ENCODE data around the gene SUCLA2. TPM values are rescaled to one million over a fixed set of nuclear protein-coding genes. Genes with fewer than 3 reads are reported as not detected.

Gene SUCLA2
- total RNA-seq, 1 donor from 2014 or later, result 34.9 TPM

GRCh38 chr13:47962237-47962636, 38.8 kb downstream of the SUCLA2 start:
- Histone ChIP-seq H3K36me3 (peaks cover 55% of the 10 kb centered on the region), H3K4me3 (no peak overlapping the region), H3K9me3 (peaks cover under 1% of the 10 kb centered on the region), H3K4me1 (no peaks in the 10 kb centered on the region), H3K27me3 (no peaks in the 10 kb centered on the region), H3K27ac (no peak overlapping the region)
- intact Hi-C loops (cut with DNase I), result no loop called here
- no peak for DNase-seq
- no peak for ATAC-seq
- TF ChIP-seq CTCF (IDR thresholded peaks at IDR 0.05), result no peak

DNA sequence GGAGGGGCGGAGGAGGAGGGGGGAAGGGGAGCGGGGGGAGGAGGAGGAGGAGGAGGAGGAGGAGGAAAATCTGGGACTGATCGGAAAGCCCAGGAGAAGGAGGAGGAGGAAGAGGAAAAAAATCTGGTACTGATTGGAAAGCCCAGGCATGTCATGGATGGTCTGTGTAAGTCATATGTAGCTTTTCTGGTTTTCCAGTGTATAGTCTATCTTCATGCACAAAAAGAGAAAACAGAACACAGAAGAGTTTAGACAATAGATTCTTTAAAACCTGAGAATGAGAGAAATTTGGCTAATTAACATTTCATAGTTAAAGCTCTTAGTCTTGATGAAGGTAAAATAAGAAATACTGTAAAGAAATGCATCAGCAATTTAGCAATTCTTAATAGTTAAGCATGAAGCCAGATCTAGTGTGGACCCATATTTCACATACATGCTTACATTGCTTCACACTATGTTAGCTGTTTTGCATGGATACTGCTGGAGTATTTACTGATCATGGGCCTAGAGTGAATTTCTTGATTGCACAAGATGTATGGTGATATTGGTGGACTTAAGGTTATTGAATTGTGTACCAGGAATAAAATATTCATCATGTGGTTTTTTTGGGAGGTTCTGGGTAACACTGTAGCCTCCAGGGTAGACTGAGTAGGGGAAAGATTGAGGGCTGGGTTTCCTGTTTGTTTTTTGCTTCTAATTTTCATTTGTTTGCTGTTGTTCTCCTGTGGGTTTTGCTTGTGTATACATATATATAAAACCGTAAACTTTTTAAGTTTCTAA, 41.4 kb downstream of the SUCLA2 start:
- peaks cover 4% of the 10 kb centered on the region for H3K9me3 ChIP-seq
- no peaks in the 10 kb centered on the region for H3K4me1 ChIP-seq
- H3K36me3 ChIP-seq, result peaks cover 32% of the 10 kb centered on the region
- no peaks in the 10 kb centered on the region for H3K27me3 ChIP-seq
- no peak for ATAC-seq
- no peak for TF ChIP-seq CTCF (IDR thresholded peaks at IDR 0.05)
- H3K4me3 ChIP-seq, result no peak overlapping the region
- H3K27ac ChIP-seq, result no peak overlapping the region
- intact Hi-C loops (cut with DNase I), result no loop called here
- no peak for DNase-seq

DNA sequence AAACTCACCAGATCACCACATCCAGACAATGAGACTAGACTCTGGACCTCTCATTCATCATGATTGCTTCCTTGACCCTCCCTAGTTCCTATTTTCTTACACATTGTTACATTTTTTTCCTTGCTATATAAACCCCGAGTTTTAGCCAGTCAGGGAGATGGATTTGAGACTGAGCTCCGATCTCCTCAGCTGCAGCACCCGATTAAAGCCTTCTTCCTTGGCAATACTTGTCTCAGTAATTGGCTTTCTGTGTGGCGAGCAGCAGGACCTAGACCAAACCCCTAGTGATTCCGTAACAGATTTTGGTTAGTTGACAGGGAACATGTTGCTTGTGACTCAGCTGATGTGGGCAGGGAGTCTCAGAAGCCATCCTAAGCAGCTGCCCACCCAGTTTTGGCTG, 44.0 kb downstream of the SUCLA2 start:
- Histone ChIP-seq H3K4me3 (no peak overlapping the region), H3K4me1 (no peaks in the 10 kb centered on the region), H3K27me3 (no peaks in the 10 kb centered on the region), H3K36me3 (peaks cover 42% of the 10 kb centered on the region), H3K9me3 (peaks cover 4% of the 10 kb centered on the region), H3K27ac (no peak overlapping the region)
- no peak for TF ChIP-seq CTCF (IDR thresholded peaks at IDR 0.05)
- intact Hi-C loops (cut with DNase I), result no loop called here
- DNase-seq (no peak), ATAC-seq (no peak)

DNA sequence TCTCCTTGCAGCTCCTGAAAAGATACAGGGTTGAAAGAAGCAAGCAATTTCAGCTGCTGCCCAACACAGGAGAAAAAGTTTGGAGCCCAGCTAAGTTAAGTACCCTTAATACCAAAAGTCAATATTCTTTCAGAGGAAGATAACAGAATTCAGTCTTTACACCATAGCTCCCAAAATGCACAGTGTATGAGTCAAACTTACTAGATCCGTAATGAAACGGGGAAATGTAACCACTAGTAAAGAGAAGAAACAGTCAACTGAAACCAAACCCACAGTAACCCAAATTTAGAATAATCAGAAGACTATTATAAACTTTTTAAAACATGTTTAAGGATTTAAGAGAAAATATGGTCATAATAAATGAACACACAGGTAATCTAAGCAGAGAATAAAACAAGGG, 45.2 kb downstream of the SUCLA2 start:
- Histone ChIP-seq H3K4me1 (no peaks in the 10 kb centered on the region), H3K27ac (no peak overlapping the region), H3K9me3 (peaks cover 4% of the 10 kb centered on the region), H3K4me3 (no peak overlapping the region), H3K36me3 (peaks cover 34% of the 10 kb centered on the region), H3K27me3 (no peaks in the 10 kb centered on the region)
- ATAC-seq (no peak), DNase-seq (no peak)
- no peak for TF ChIP-seq CTCF (IDR thresholded peaks at IDR 0.05)
- intact Hi-C loops (cut with DNase I), result no loop called here

DNA sequence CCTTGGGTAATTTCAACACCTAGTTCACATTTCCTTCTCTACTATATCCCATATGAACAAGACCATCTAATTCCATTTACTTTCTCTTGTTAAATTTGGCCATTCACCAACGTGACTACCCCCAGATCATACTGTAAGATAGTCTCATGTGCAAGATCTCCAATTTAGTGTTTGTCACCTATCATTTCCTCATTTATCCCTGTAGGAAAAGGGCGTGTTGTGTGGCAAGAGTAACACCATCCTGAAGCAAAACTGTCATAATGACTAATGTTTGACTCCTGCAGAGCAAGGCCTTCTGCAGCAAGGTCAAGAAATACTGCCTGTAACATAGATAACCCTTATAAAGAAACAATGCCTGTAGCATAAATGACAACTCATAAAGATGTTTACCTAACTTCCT, 51.3 kb downstream of the SUCLA2 start:
- no peak for DNase-seq
- no peaks in the 10 kb centered on the region for H3K9me3 ChIP-seq
- intact Hi-C loops (cut with DNase I), result no loop called here
- H3K4me3 ChIP-seq, result no peak overlapping the region
- H3K27me3 ChIP-seq, result no peaks in the 10 kb centered on the region
- ATAC-seq, result no peak
- H3K4me1 ChIP-seq, result no peaks in the 10 kb centered on the region
- no peak for TF ChIP-seq CTCF (IDR thresholded peaks at IDR 0.05)
- peaks cover 41% of the 10 kb centered on the region for H3K36me3 ChIP-seq
- no peak overlapping the region for H3K27ac ChIP-seq

All from upper lobe of right lung (tissue), 1 donor.